ENCODE data around the gene TES.

TES gene

GRCh38 chr7:116298576-116298975, 88.2 kb downstream of the TES start:
- H3K9me3 Mint-ChIP-seq, result no peaks in the 10 kb centered on the region
- no peak overlapping the region for H3K27ac Mint-ChIP-seq
- H3K36me3 Mint-ChIP-seq, result no peaks in the 10 kb centered on the region
- DNase-seq, result no peak
- H3K4me1 Mint-ChIP-seq, result no peaks in the 10 kb centered on the region
- peaks cover 13% of the 10 kb centered on the region for H3K27me3 Mint-ChIP-seq
- CTCF ChIA-PET, result no interaction called here
- H3K4me3 Mint-ChIP-seq, result no peak overlapping the region

- CTCF ChIA-PET, result interaction anchor here (0.6 to 0.8 kb wide), 2 partner anchors 132 to 189 kb away, joined by 3 read pairs; no protein-coding TSS in a partner anchor
These were observed 95.4 kb downstream of the TES start for GRCh38 chr7:116305485-116306408.

GRCh38 chr7:116306409-116307048, 96.2 kb downstream of the TES start:
- Mint-ChIP-seq H3K27me3 (peaks cover 6% of the 10 kb centered on the region), H3K4me1 (no peaks in the 10 kb centered on the region), H3K27ac (no peak overlapping the region), H3K9me3 (no peaks in the 10 kb centered on the region), H3K36me3 (no peaks in the 10 kb centered on the region), H3K4me3 (no peak overlapping the region)
- no peak for DNase-seq
- CTCF ChIA-PET, result no interaction called here

More at GRCh38 chr7:116305485-116306408, 95.4 kb downstream of the TES start:
- no peak for DNase-seq
- Mint-ChIP-seq H3K27ac (no peak overlapping the region), H3K4me3 (no peak overlapping the region), H3K9me3 (no peaks in the 10 kb centered on the region), H3K4me1 (no peaks in the 10 kb centered on the region), H3K27me3 (peaks cover 6% of the 10 kb centered on the region), H3K36me3 (no peaks in the 10 kb centered on the region)

DNA sequence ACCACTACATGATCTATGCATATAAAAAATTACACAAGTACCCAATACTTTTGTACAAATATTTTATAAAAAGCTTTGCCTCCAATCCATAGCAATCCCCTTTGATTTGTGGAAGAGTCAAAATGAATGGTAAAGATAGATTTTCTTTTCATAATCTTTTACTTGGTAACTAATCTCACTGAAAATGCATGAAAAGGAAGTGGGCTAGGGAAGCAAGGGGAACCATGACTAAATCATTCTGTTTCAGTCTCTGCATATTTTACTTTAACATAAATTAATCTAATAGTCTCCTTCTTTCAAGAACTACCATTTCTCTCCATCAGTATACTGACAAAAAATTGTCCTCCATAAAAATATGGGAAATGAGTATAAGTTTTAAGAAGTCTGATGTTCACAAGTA, 96.9 kb downstream of the TES start:
- no peak overlapping the region for H3K27ac Mint-ChIP-seq
- DNase-seq, result no peak
- no peaks in the 10 kb centered on the region for H3K27me3 Mint-ChIP-seq
- no peaks in the 10 kb centered on the region for H3K36me3 Mint-ChIP-seq
- H3K4me3 Mint-ChIP-seq, result no peak overlapping the region
- CTCF ChIA-PET, result interaction anchor here (0.8 kb wide), 1 partner anchor 48 kb away, joined by 3 read pairs; no protein-coding TSS in a partner anchor
- no peaks in the 10 kb centered on the region for H3K9me3 Mint-ChIP-seq
- H3K4me1 Mint-ChIP-seq, result no peaks in the 10 kb centered on the region
